ENCODE data around the gene FCGR1A.
"Not testable (repeated sequence)": the region's sequence is repeated elsewhere in the genome, so short reads cannot be mapped to it uniquely, and the experiment has no call there.

Gene FCGR1A

GRCh38 chr1:149841149-149841548 is 58.7 kb downstream of the FCGR1A start:
- DNase-seq, result not testable (repeated sequence)
